Measurements from ENCODE around the gene SLC6A13. TPM values are rescaled to one million over a fixed set of nuclear protein-coding genes. Genes with fewer than 3 reads are reported as not detected.
"Not testable (repeated sequence)": the region's sequence is repeated elsewhere in the genome, so short reads cannot be mapped to it uniquely, and the experiment has no call there.

SLC6A13 gene
- total and polyA plus RNA-seq, 2 of the 8 experiments (the other 6 are each of a cell fraction or from before 2014, with no cell fraction given), result 0.03 TPM; not detected in 1

GRCh38 chr12:304805-305204 lies 42.2 kb upstream of the SLC6A13 start (continued):
- no peak for TF ChIP-seq KDM5A (IDR thresholded peaks at IDR 0.05; ENCODE audit: low read length)
- TF ChIP-seq TBP (IDR thresholded peaks at IDR 0.05; ENCODE audit: low read depth, low read length), result no peak
- TF ChIP-seq POLR2A (IDR thresholded peaks at IDR 0.05; ENCODE audit: control extremely low read depth in 1 of 2, low read depth in 2 of 2, low read length in 2 of 2), result no peak
- TF ChIP-seq TAF1 (IDR thresholded peaks at IDR 0.05; ENCODE audit: low read depth, low read length), result no peak
- TF ChIP-seq RAD21 (IDR thresholded peaks at IDR 0.05 in 1 of 2, conservative IDR thresholded peaks at IDR 0.05 in 1 of 2; ENCODE audit: low read depth in 2 of 2, low read length in 2 of 2), result no peak
- TF ChIP-seq POLR2AphosphoS5 (IDR thresholded peaks at IDR 0.05; ENCODE audit: low read depth, low read length), result no peak

GRCh38 chr12:302766-303165 lies 40.1 kb upstream of the SLC6A13 start:
- H3K4me2 ChIP-seq (ENCODE audit: insufficient read depth in 1 of 2, low read depth in 2 of 2, low read length in 2 of 2); H3K4ac ChIP-seq (replicated peaks; ENCODE audit: insufficient read length, low read depth, low read length); H4K20me1 ChIP-seq (replicated peaks in 1 of 2; ENCODE audit: control insufficient read depth in 1 of 2, insufficient read depth in 2 of 2, low read length in 2 of 2); H3K79me2 ChIP-seq (ENCODE audit: control insufficient read depth in 1 of 2, insufficient read depth in 2 of 2, low read length in 2 of 2); H2BK12ac ChIP-seq (ENCODE audit: low read depth, low read length); DNase-seq (ENCODE audit: low read depth in 1 of 2, low spot score in 2 of 2); H3K27ac ChIP-seq (ENCODE audit: low read depth, low read length); CTCF ChIA-PET (ENCODE audit: partially characterized antibody); H3K27me3 ChIP-seq (replicated peaks in 1 of 4; ENCODE audit: control insufficient read depth in 3 of 4, extremely low read depth in 1 of 4, insufficient read depth in 3 of 4, low read length in 3 of 4); H2BK15ac ChIP-seq (ENCODE audit: low read length); H3K23me2 ChIP-seq (ENCODE audit: low read depth, low read length); H3K9me3 ChIP-seq (ENCODE audit: insufficient read depth in 2 of 2, low read depth in 1 of 2, low read length in 1 of 2); H3K4me1 ChIP-seq (replicated peaks in 1 of 4; ENCODE audit: control insufficient read depth in 3 of 4, insufficient read depth in 4 of 4, low read length in 3 of 4); H2AK5ac ChIP-seq (ENCODE audit: low read depth, low read length); H3K23ac ChIP-seq (ENCODE audit: insufficient read length); H4K8ac ChIP-seq (ENCODE audit: extremely low read depth, insufficient read depth, low read length); H4K5ac ChIP-seq (ENCODE audit: insufficient read length, low read depth, low read length); H2BK120ac ChIP-seq (replicated peaks; ENCODE audit: low read depth, low read length); H2BK20ac ChIP-seq (ENCODE audit: low read length); H2AFZ ChIP-seq (ENCODE audit: low read length); H3K14ac ChIP-seq (ENCODE audit: insufficient read length); FAIRE-seq; H3K18ac ChIP-seq (ENCODE audit: extremely low read depth, low read length); H2BK5ac ChIP-seq (ENCODE audit: low read depth, low read length); H3K4me3 ChIP-seq (ENCODE audit: extremely low read depth in 1 of 4, insufficient read depth in 2 of 4, low read depth in 3 of 4, low read length in 4 of 4); H3K79me1 ChIP-seq (ENCODE audit: low read depth, low read length); H3K56ac ChIP-seq (replicated peaks; ENCODE audit: insufficient read length, low read depth, low read length); H3K9ac ChIP-seq (replicated peaks in 1 of 4; ENCODE audit: extremely low read depth in 1 of 4, low read depth in 3 of 4, low read length in 3 of 4); H4K91ac ChIP-seq (replicated peaks; ENCODE audit: insufficient read length, low read length): not testable (repeated sequence)
- peaks cover 7 to 21% (median 15%) of the 10 kb centered on the region in 4 experiments for H3K36me3 ChIP-seq (ENCODE audit: control insufficient read depth in 2 of 4, insufficient read depth in 4 of 4, low read length in 3 of 4)
- WGBS, 2 experiments (ENCODE audit: extremely low coverage in 1 of 2, insufficient coverage in 1 of 2, insufficient read length in 1 of 2, insufficient replicate concordance in 2 of 2, low coverage in 1 of 2, low lambda C conversion rate in 2 of 2, missing lambda C conversion rate in 1 of 2), result 94% methylated on average over 3 of the region's 3 CpGs; no CpG with 5 or more reads in 1 of the 2 experiments
- POLR2A ChIA-PET (ENCODE audit: partially characterized antibody), result interaction anchor here (0.6 kb wide), 1 partner anchor 80 kb away, joined by 3 read pairs; no protein-coding TSS in a partner anchor
